ENCODE data around the gene NAXD. TPM values are rescaled to one million over a fixed set of nuclear protein-coding genes. Genes with fewer than 3 reads are reported as not detected.

The NAXD gene
- total and polyA plus RNA-seq, 10 of the 15 experiments (the other 5 are each of a cell fraction or from before 2014, with no cell fraction given), result 1.5 to 36.2 (median 23.8) TPM

DNA sequence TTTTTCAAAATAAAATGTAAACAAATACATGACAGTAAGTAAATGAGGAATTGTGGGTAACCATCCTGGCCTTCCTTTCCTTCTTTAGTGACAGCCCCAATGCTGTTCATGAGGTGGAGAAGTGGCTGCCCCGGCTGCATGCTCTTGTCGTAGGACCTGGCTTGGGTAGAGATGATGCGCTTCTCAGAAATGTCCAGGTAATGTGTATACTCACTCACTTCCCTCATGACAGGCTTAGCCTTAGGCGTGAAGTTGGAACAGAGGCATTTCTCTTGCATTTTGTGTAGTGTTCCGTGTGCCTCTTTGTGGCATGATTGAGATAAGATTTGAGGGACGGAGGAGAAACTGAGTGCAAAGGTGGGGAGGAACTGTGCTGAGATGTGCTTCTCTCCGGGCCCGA, 12.0 kb downstream of the NAXD start:
- Histone ChIP-seq H4K20me1 (ENCODE audit: control insufficient read depth, insufficient read depth) (peaks cover 6% of the 10 kb centered on the region; the same call in 1 of the 2 replicates), H3K4me3 (no peak overlapping the region), H3K27me3 (replicated peaks in 1 of 2; ENCODE audit: control insufficient read depth in 2 of 2, insufficient read depth in 2 of 2, low read length in 1 of 2) (no peaks in the 10 kb centered on the region), H3K36me3 (ENCODE audit: control insufficient read depth in 2 of 2, insufficient read depth in 2 of 2, low read length in 1 of 2) (peaks cover 16 to 21% of the 10 kb centered on the region in 2 experiments), H3K9ac (ENCODE audit: control insufficient read depth, insufficient read depth, low read length) (no peak overlapping the region), H3K9me3 (replicated peaks; ENCODE audit: control insufficient read depth, insufficient read depth, low read length) (no peaks in the 10 kb centered on the region), H3K27ac (ENCODE audit: control insufficient read depth, insufficient read depth) (no peak overlapping the region), H3K4me2 (ENCODE audit: control insufficient read depth, insufficient read depth) (no peak overlapping the region), H2AFZ (ENCODE audit: control insufficient read depth, low read depth, low read length) (no peak overlapping the region), H3K79me2 (ENCODE audit: control insufficient read depth, insufficient read depth, low read length) (peaks cover 19% of the 10 kb centered on the region), H3K4me1 (ENCODE audit: control insufficient read depth, insufficient read depth, low read length) (no peaks in the 10 kb centered on the region)
- CTCF ChIA-PET, result no interaction called here
- no peak for FAIRE-seq
- POLR2A ChIA-PET, result no interaction called here
- RAD21 ChIA-PET (ENCODE audit: unreplicated experiment), result no interaction called here
- in situ Hi-C loops (cut with MboI) (no loop called here), intact Hi-C loops (cut with micrococcal nuclease; ENCODE audit: unreplicated experiment) (no loop called here)
- SMC1A ChIA-PET (ENCODE audit: uncharacterized antibody, unreplicated experiment), result no interaction called here
- TF ChIP-seq FOS (IDR thresholded peaks at IDR 0.05; ENCODE audit: borderline replicate concordance, extremely low read depth, insufficient read length), result no peak
- TF ChIP-seq ZBED1 (IDR thresholded peaks at IDR 0.05; ENCODE audit: borderline replicate concordance), result no peak
- TF ChIP-seq BACH1 (IDR thresholded peaks at IDR 0.05; ENCODE audit: borderline replicate concordance), result no peak
- no peak for TF ChIP-seq FOXM1 (IDR thresholded peaks at IDR 0.05; ENCODE audit: low read depth, low read length)
- no peak for TF ChIP-seq ESRRA (IDR thresholded peaks at IDR 0.05; ENCODE audit: low read length)
- TF ChIP-seq REST (IDR thresholded peaks at IDR 0.05; ENCODE audit: low read depth, low read length), result no peak
- no peak for TF ChIP-seq SUZ12 (IDR thresholded peaks at IDR 0.05; ENCODE audit: unreplicated experiment)
- no peak for TF ChIP-seq EGR1 (IDR thresholded peaks at IDR 0.05; ENCODE audit: borderline replicate concordance in 1 of 2, low read depth in 2 of 2, low read length in 2 of 2)
- TF ChIP-seq NFYA (IDR thresholded peaks at IDR 0.05; ENCODE audit: borderline replicate concordance, low read depth, low read length), result no peak
- no peak for TF ChIP-seq CEBPZ (IDR thresholded peaks at IDR 0.05; ENCODE audit: low read depth, low read length)
- TF ChIP-seq CBFB (IDR thresholded peaks at IDR 0.05; ENCODE audit: low read depth), result no peak
- TF ChIP-seq CHD4 (IDR thresholded peaks at IDR 0.05), result no peak
- no peak for TF ChIP-seq CREM (IDR thresholded peaks at IDR 0.05; ENCODE audit: low read depth)
- no peak for TF ChIP-seq EED (IDR thresholded peaks at IDR 0.05; ENCODE audit: low read depth)
- no peak for TF ChIP-seq CREB1 (IDR thresholded peaks at IDR 0.05; ENCODE audit: low read depth)
- ATAC-seq, result no peak
- BruUV-seq (replicated peaks), result no TSS peak
- DNase-seq (ENCODE audit: low read depth, low spot score), result no peak
- WGBS (ENCODE audit: insufficient coverage, insufficient replicate concordance, low lambda C conversion rate, missing lambda C conversion rate), result 98% methylated on average over 8 of the region's 8 CpGs
